ENCODE data around the gene PTPRG. TPM values are rescaled to one million over a fixed set of nuclear protein-coding genes. Genes with fewer than 3 reads are reported as not detected.
"Not testable (repeated sequence)": the region's sequence is repeated elsewhere in the genome, so short reads cannot be mapped to it uniquely, and the experiment has no call there.

PTPRG gene
- total RNA-seq = 61.4 TPM

- DNase-seq (ENCODE audit: low spot score) = peak; percentile 87
These were observed at the start of gene PTPRG for GRCh38 chr3:61561374-61562041. TSS of gene PTPRG (plus strand) at chr3:61561571. CDS start at chr3:61562288, 717 bp downstream.

GRCh38 chr3:61518590-61518989 lies 42.8 kb upstream of the PTPRG start:
- no peak for DNase-seq (ENCODE audit: low spot score)

- no peak for DNase-seq (ENCODE audit: low spot score)
These were observed 40.3 kb upstream of the PTPRG start for GRCh38 chr3:61520966-61521628.

GRCh38 chr3:61522060-61522459 lies 39.3 kb upstream of the PTPRG start:
- DNase-seq (ENCODE audit: low spot score) = no peak

GRCh38 chr3:61522626-61523025 lies 38.7 kb upstream of the PTPRG start:
- no peak for DNase-seq (ENCODE audit: low spot score)

GRCh38 chr3:61524933-61525332 lies 36.4 kb upstream of the PTPRG start:
- DNase-seq (ENCODE audit: low spot score) = no peak

GRCh38 chr3:61526308-61526707 lies 35.1 kb upstream of the PTPRG start:
- no peak for DNase-seq (ENCODE audit: low spot score)

GRCh38 chr3:61527011-61527410 lies 34.4 kb upstream of the PTPRG start:
- no peak for DNase-seq (ENCODE audit: low spot score)

GRCh38 chr3:61530355-61530754 lies 31.0 kb upstream of the PTPRG start:
- no peak for DNase-seq (ENCODE audit: low spot score)

GRCh38 chr3:61531528-61531927 lies 29.8 kb upstream of the PTPRG start:
- no peak for DNase-seq (ENCODE audit: low spot score)

- no peak for DNase-seq (ENCODE audit: low spot score)
These were observed 28.5 kb upstream of the PTPRG start for GRCh38 chr3:61532739-61533500.

- DNase-seq (ENCODE audit: low spot score) = no peak
These were observed 25.5 kb upstream of the PTPRG start for GRCh38 chr3:61535826-61536225.

GRCh38 chr3:61537366-61537765 lies 24.0 kb upstream of the PTPRG start:
- DNase-seq (ENCODE audit: low spot score) = no peak

- no peak for DNase-seq (ENCODE audit: low spot score)
These were observed 22.9 kb upstream of the PTPRG start for GRCh38 chr3:61538486-61538885.

- DNase-seq (ENCODE audit: low spot score) = no peak
These were observed 19.7 kb upstream of the PTPRG start for GRCh38 chr3:61541694-61542093.

- no peak for DNase-seq (ENCODE audit: low spot score)
These were observed 15.7 kb upstream of the PTPRG start for GRCh38 chr3:61545716-61546115.

GRCh38 chr3:61547625-61548024 lies 13.7 kb upstream of the PTPRG start:
- no peak for DNase-seq (ENCODE audit: low spot score)

GRCh38 chr3:61552704-61553103 lies 8.7 kb upstream of the PTPRG start:
- DNase-seq (ENCODE audit: low spot score) = not testable (repeated sequence)

- DNase-seq (ENCODE audit: low spot score) = no peak
These were observed 2.1 kb upstream of the PTPRG start for GRCh38 chr3:61559136-61559731.

GRCh38 chr3:61560517-61561373 lies 626 bp upstream of the PTPRG start:
- DNase-seq (ENCODE audit: low spot score) = peak; percentile 86

- DNase-seq (ENCODE audit: low spot score) = no peak
These were observed 810 bp downstream of the PTPRG start for GRCh38 chr3:61562042-61562720.
